Measurements from ENCODE around the gene DPPA5. TPM values are rescaled to one million over a fixed set of nuclear protein-coding genes. Genes with fewer than 3 reads are reported as not detected.

The DPPA5 gene
- polyA plus RNA-seq, 1 donor from 2014 or later: not detected

DNA sequence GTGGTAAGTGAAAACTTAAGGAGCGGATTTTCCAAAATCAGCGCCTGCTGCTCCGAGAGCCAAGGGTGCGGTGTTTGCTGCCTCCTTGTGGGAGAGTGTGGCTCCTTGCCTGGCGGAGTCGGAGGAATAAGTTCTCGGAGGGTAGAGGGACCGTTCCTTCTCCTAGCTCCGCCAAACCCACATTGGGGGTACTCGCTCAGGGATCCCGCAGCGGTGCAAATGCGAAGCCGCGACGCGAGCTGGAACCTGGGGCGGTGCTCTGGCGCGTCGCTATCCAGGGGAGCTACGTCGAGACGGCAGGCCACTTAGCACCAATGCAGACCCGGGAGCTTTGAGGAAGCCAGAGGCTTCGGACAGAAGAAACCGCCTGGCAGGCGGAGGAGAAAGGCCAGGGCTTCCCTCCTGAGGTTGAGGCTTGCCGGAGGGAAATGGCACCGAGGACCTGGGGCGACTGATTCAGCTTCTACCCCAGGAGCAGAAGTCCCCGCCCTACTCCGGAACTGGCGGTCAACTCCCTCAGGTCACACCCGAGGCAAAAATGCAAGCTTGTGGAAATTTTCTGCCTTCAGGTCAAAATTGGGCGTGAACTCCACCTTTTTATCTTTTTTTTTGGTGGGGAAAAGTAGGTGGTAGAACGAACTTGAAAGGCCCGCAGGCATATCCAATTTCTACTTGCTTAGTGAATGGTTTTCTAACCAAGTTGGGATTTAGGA is 34.9 kb upstream of the DPPA5 start:
- Histone ChIP-seq H3K9me2 (ENCODE audit: insufficient read depth, low read length) (no peaks in the 10 kb centered on the region), H3K27me3 (ENCODE audit: insufficient read depth, low read depth, low read length) (peaks cover 13% of the 10 kb centered on the region), H3K4me2 (ENCODE audit: low read length) (no peak overlapping the region), H3K9ac (ENCODE audit: low read length) (no peak overlapping the region), H3K36me3 (ENCODE audit: insufficient read depth, low read length) (no peaks in the 10 kb centered on the region), H2AFZ (ENCODE audit: low read depth, low read length) (no peak overlapping the region), H3K4me3 (ENCODE audit: low read length) (peak overlapping the region; percentile 59), H3K79me2 (replicated peaks; ENCODE audit: insufficient read depth, low read length) (no peaks in the 10 kb centered on the region), H3K27ac (ENCODE audit: low read length) (no peak overlapping the region), H4K20me1 (ENCODE audit: insufficient read depth) (no peaks in the 10 kb centered on the region), H3K9me3 (ENCODE audit: low read length) (no peaks in the 10 kb centered on the region), H3F3A (ENCODE audit: insufficient read depth, low read length, poor library complexity, severe bottlenecking) (no peaks in the 10 kb centered on the region)
- TF ChIP-seq RAD21 (conservative IDR thresholded peaks at IDR 0.05) (peak; percentile 18), EP300 (conservative IDR thresholded peaks at IDR 0.05; ENCODE audit: poor library complexity, severe bottlenecking) (no peak)
- TF ChIP-seq, protein P1, sequence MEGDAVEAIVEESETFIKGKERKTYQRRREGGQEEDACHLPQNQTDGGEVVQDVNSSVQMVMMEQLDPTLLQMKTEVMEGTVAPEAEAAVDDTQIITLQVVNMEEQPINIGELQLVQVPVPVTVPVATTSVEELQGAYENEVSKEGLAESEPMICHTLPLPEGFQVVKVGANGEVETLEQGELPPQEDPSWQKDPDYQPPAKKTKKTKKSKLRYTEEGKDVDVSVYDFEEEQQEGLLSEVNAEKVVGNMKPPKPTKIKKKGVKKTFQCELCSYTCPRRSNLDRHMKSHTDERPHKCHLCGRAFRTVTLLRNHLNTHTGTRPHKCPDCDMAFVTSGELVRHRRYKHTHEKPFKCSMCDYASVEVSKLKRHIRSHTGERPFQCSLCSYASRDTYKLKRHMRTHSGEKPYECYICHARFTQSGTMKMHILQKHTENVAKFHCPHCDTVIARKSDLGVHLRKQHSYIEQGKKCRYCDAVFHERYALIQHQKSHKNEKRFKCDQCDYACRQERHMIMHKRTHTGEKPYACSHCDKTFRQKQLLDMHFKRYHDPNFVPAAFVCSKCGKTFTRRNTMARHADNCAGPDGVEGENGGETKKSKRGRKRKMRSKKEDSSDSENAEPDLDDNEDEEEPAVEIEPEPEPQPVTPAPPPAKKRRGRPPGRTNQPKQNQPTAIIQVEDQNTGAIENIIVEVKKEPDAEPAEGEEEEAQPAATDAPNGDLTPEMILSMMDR (IDR thresholded peaks at IDR 0.05; ENCODE audit: poor library complexity, severe bottlenecking): peak; percentile 44

- TF ChIP-seq SMC3 (conservative IDR thresholded peaks at IDR 0.05; ENCODE audit: poor library complexity): no peak
- TF ChIP-seq TAF1 (IDR thresholded peaks at IDR 0.05; ENCODE audit: low read depth): no peak
- TF ChIP-seq, protein P1 (IDR thresholded peaks at IDR 0.05; ENCODE audit: poor library complexity, severe bottlenecking): no peak
- no peak for TF ChIP-seq RAD21 (conservative IDR thresholded peaks at IDR 0.05)
- TF ChIP-seq POLR2AphosphoS5 (IDR thresholded peaks at IDR 0.05): no peak
- TF ChIP-seq REST (IDR thresholded peaks at IDR 0.05; ENCODE audit: borderline replicate concordance): no peak
- no peak for TF ChIP-seq EZH2 (IDR thresholded peaks at IDR 0.05; ENCODE audit: borderline replicate concordance, insufficient read depth, low read length, poor library complexity, severe bottlenecking)
- no peak for TF ChIP-seq MXI1 (conservative IDR thresholded peaks at IDR 0.05; ENCODE audit: poor library complexity, severe bottlenecking)
- no peak for TF ChIP-seq EP300 (conservative IDR thresholded peaks at IDR 0.05; ENCODE audit: poor library complexity, severe bottlenecking)
- H3K4me2 ChIP-seq (ENCODE audit: low read length): no peak overlapping the region
- no peaks in the 10 kb centered on the region for H3F3A ChIP-seq (ENCODE audit: insufficient read depth, low read length, poor library complexity, severe bottlenecking)
- H3K9ac ChIP-seq (ENCODE audit: low read length): no peak overlapping the region
- H3K27me3 ChIP-seq (ENCODE audit: insufficient read depth, low read depth, low read length): peaks cover 13% of the 10 kb centered on the region
- no peak overlapping the region for H2AFZ ChIP-seq (ENCODE audit: low read depth, low read length)
- no peaks in the 10 kb centered on the region for H4K20me1 ChIP-seq (ENCODE audit: insufficient read depth)
- no peaks in the 10 kb centered on the region for H3K79me2 ChIP-seq (replicated peaks; ENCODE audit: insufficient read depth, low read length)
- H3K9me2 ChIP-seq (ENCODE audit: insufficient read depth, low read length): no peaks in the 10 kb centered on the region
- H3K9me3 ChIP-seq (ENCODE audit: low read length): no peaks in the 10 kb centered on the region
- H3K27ac ChIP-seq (ENCODE audit: low read length): no peak overlapping the region
- H3K4me3 ChIP-seq (ENCODE audit: low read length): peak overlapping the region; percentile 59
- no peaks in the 10 kb centered on the region for H3K36me3 ChIP-seq (ENCODE audit: insufficient read depth, low read length)
Observed at GRCh38 chr6:73388433-73388799, 34.3 kb upstream of the DPPA5 start.
